SK-N-DZ (cell line): ENCODE results near the gene PPWD1. TPM values are rescaled to one million over a fixed set of nuclear protein-coding genes. Genes with fewer than 3 reads are reported as not detected.
A peak's percentile ranks its signal among the peaks of the same experiment; 100 is the strongest.
"Not testable (repeated sequence)": the region's sequence is repeated elsewhere in the genome, so short reads cannot be mapped to it uniquely, and the experiment has no call there.

Source experiments
- DNase-seq: peaks from one replicate; pipeline ENCODE4 v3.0.0-alpha.2; 2015; ENCODE audit warnings: low spot score
- polyA plus RNA-seq, 2 experiments: library from polyadenylated mRNA; depleted of rRNA; stranded (reverse); fragments of >200 nt; gene quantifications; 2 replicates each; pipeline ENCODE4 v1.2.3, GENCODE V29; 2014

PPWD1 gene
- 28.3 and 39.3 TPM in 2 replicates for polyA plus RNA-seq (2014; cell fraction: cytosol; rRNA removed)
- polyA plus RNA-seq (2014; cell fraction: nucleus; rRNA removed): 120 and 143 TPM in 2 replicates

DNA sequence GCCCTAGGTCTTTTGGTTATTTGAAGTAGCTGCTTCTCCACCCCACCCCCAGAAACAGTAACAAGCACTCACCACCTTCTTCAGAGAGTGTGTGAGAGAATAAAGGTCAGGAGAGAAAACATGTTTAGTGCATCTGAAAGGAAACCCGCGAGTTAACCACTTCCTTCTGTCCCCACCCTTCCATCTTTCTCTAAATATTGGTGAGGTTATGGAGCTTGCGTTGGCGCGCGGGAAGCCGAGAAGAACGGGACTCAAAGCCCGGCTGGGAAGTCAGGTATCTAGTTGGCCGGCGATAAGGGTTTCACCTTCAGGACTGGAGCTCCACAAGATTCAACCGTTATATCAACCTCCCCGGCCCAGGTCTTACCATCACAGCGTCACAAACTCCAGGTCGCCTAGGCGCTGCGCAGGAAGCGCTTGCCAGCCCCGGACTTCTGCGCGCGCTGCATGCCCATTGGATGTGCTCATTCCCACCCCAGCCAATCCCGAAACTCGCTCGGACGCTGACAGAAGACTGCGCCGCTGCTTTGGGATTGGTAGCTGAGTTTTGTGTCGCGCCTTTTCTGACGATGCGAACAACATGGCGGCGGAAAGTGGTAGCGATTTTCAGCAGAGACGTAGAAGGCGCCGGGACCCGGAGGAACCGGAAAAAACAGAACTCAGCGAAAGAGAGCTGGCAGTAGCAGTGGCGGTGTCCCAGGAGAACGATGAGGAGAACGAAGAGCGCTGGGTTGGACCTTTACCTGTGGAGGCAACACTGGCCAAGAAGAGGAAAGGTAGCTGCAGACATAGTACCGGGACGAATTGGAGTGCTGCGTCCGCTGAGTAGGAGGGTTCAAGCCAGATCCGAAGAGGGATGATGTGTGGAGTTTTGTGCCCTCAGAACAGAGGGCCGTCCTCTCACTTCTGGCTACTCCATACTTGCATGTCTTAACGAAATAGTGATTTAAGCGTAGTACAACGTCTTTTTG lies at the start of gene PPWD1, which contains the start of gene CENPK:
PPWD1 (plus strand) TSS at position 566 of the 971 bp plus-strand sequence; CDS start at position 581, 15 bp downstream.
CENPK (minus strand) TSS at position 438 of the 971 bp plus-strand sequence. CDS start 8,261 bp downstream, outside the sequence.
- peak; percentile 96 for DNase-seq

DNA sequence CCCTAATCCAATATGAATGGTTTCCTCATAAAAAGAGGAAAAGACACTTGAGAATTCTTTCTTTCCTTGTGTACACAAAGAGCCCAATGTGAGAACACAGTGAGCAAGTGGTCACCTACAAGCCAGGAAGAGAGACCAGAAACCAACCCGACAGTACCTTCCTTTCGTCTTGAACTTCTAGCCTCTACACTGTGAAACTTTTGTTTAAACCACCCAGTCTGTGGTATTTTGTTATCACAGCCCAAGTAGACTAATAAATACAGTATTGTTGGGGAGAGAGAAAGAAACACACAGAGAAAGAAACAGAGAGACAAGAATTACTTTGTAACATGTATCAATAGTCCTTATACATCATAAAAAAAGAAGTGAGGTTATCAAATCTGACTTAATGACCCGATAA lies 37.4 kb upstream of the PPWD1 start:
- no peak for DNase-seq

DNA sequence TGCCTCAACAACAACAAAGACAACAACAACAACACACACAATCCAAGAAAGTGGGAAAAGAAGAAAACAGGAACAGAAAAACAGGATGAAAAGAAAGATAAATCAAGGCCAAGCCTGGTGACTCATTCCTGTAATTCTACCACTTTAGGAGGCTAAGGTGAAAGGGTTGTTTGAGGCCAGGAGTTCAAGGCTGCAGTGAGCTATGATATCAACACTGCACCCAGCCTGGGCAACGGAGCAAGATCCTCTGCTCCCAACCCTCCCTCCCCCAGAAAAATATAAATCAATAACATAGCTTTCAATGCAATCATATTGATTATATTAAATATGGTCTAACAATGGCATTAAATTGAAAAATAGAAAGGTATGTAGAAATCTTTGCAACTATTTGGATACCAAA lies 32.2 kb upstream of the PPWD1 start:
- no peak for DNase-seq

DNA sequence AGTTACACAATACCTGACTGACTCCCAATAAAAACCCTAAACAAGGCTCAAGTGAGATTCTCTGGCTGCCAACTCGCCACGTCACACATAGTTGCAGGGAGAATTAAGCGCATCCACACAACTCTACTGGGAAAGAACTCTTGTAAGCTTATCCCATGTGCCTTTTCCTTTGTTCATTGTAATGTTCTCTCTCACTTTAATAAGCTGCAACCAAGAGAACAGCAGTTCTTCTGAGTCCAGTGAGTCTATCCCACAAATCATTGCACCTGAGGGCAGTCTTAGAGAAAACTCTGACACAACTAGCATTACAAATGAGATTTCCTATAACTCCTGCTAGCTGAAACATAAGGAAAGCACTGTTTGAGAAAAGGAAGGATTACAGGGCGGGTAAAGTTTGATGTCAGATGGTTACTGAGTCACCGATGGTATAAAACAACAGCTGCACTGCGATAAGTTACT lies 27.5 kb upstream of the PPWD1 start:
- DNase-seq: no peak

DNA sequence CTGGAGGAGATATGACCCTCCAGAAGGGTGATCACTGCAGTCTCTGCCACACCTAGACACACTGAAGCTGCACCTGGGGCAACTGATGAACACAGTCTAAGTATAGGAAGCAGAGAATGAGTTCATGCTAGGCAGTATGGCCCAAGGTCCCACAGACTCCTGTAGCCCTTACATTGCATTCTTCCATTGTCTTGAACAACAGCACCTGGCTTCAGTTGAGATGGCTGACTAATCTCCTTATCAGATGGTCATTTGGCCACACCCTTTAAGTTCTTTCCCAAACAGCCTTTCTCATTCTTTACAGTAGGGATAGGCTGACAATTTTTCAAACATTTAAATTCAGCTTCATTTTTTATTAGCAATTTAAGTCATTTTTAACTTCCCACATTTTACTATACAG lies 23.3 kb upstream of the PPWD1 start:
- no peak for DNase-seq

DNA sequence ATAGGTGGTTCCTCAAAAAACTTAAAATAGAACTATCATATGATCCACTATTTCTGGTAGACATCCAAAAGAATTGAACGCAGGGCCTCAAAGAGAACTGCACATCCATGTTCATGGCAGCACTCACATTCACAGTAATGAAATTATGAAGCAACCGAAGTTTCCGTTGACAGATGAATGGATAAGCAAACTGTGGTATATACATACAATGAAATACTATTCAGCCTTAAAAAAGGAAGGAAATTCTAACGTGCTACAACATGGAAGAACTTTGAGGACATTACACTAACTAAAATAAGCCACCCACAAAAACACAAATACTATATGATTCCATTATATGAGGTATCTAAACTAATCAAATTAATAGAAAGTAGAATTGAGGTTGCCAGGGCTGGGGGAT lies 18.6 kb upstream of the PPWD1 start:
- no peak for DNase-seq

DNA sequence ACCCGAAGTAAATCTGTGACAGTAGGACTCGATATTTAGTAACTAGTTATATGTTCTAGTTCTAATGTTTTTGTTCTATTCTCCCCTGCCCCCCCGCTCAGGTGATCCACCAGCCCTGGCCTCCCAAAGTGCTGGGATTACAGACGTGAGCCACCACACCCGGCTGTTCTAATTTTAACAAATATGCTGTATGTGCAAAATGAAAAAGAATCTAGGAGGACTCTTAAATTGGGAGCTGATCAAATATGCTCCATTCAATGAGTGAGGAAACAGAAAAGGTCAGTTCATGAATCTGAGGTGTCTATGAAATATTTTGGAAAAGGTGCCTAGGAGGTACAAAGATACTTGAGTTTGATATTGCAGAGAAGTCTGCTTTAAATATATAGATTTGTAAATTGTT lies 17.0 kb upstream of the PPWD1 start:
- DNase-seq: no peak

DNA sequence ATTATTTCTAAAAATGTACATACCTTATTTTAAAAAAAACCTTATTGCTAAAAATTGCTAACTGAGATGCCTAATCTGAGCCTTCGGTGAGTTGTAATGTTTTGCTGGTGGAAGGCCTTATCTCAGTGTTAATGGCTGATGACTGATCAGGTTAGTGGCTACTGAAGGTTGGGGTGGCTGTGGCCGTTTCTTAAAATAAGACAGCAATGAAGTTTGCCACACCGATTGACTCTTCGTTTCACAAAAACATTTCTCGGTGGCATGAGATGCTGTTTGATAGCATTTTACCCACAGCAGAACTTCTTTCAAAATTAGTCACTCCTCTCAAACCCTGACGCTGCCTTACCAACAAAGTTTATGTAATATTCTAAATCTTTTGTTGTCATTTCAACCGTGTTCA lies 14.8 kb upstream of the PPWD1 start:
- no peak for DNase-seq

DNA sequence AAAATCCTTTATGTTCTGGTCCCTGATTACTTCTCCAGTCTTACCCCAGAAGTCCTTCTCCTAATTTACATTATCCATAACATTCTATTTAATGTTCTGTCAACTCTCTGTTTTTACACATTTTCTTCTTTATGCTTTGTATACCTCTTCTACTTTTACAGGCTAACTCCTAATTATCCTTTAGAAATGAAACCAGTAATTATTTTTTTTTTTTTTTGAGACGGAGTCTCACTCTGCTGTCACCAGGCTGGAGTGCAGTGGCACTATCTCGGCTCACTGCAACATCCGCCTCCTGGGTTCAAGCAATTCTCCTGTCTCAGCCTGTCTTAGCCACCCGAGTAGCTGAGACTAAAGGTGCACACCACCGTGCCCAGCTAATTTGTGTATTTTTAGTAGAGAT lies 9.2 kb upstream of the PPWD1 start:
- no peak for DNase-seq

DNA sequence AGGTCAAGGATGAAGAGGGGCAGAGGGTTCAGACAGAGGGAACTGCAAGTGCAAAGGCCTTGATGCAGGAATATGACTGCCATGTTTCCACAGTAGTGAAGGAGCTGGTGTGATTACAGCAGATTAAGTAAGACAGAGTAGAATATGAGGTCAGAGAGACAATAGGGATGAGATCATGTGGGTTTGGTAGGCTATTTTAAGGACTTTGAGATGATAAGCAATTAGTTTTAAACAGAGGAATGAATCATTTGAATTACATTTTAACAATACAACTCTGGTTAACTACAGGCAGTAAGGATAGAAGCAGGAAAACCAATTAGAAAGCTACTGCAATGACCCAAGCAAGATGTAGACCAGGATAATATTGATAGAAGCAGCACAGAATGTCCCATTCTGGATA lies 7.8 kb upstream of the PPWD1 start:
- DNase-seq: no peak

DNA sequence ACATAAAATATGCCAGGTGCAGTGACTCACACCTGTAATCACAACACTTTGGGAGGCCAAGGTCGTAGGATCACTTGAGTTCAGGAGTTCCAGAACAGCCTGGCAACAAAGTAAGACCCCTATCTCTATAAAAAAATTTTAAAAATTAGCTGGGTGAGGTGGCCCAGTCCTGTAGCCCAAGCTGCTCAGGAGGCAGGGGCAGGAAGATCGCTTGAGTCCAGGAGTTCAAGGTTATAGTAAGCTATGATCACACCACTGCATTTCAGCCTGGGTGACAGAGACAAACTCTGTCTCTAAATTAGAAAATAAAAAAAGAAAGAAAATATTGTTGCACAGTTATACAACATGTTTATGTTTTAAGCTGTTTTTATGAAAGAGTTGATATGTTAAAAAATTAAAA lies 6.9 kb upstream of the PPWD1 start:
- no peak for DNase-seq

DNA sequence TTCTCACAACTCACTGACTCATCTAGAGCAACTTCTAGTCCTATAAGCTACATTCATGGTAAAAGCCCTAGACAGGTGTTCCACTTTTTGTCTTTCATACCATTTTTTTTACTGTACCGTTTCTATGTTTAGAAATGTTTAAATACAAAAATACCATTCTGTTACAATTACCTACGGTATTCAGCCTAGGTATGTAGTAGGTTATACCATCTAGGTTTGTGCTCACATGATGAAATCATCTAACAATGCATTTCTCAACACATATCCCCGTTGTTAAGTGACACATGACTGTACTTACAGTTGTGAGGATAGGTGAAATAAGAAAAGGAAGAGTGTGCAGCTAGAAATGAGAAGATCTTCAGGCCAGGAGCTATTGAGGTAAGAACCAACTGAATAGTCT lies 6.4 kb upstream of the PPWD1 start:
- DNase-seq: no peak

DNA sequence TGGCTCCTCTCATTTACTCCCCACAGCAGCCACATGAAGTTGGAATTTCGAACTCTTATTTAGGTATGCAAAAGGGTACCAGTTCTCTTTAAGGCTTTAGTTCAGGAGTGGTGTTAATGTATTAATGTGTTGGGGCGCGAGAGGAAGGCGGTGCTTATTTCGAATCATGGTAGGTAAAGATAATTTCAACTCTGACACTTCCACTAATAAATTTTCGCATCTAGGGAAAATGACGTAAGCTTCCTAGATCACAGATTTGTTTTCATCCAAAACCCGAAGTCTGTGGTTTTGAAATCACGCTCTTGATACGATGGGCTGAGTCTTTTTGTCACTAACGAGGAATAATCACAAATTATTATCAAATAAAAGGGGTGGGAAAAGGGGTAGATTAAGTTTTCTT lies 681 bp downstream of the PPWD1 start:
- DNase-seq: peak; percentile 6

DNA sequence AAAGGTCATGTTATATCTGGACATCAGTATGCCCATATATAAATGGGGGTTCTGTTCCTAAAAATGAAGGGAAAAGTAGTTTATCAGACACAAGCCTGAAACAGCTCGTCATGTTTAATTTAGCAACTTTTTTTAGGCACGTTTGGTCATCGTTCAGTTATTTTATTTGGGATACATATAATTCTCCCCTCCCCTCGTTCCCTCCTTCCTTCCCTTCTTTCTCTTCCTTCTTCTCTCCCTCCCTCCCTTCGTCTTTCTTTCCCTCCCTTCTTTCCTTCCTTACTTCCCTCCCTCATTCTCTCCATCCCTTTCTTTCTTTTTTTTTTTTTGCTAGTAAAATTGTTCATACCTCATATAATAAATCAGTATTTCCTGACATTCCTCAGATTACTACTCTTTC lies 3.4 kb downstream of the PPWD1 start:
- DNase-seq: no peak

DNA sequence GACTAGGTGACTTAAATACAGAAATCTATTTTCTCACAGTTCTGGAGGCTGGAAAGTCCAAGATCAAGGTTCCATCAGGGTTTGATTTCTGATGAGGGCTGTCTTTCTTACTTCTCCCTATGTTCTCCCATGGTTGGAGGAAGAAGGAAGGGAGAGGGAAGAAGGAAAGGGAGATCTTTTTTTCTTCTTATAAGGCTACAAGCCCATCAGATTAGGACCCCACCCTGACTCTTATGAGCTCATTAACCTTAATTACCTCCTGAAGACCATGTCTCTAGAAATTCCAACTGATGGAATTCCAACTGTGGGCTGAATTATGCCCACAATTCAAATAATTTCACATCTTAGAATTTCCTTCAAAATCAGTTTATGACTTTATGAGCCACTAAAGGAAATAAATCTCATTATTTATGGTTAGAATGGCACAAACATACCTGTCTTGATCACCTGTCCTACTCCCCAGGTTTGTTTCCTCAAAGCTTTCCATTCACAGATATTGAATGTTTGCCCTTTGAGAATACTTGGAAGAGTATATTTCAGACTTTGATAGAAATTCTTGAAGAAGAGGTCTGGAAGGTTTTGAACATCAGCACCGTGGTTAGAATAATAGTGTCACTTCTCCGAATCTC lies 7.6 kb downstream of the PPWD1 start:
- DNase-seq: no peak

DNA sequence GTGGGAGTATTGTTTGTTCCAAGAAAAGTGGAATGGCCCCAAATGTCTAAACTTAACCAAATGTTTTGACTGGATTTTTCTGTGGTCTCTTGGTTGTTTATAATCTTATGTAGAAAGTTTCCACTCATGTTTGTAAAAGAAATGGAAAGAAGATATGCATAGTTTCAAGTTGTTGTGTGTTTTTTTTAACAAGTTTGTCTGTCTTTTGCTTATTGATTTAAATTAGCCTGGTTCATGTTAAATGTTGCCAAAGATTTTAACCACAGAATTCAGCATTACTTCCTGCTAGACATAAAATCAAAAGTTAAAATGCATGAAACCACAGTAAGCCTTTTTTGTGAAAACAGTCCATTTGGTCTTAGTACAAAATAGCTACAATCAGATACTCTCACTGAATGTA lies 14.0 kb downstream of the PPWD1 start:
- no peak for DNase-seq

DNA sequence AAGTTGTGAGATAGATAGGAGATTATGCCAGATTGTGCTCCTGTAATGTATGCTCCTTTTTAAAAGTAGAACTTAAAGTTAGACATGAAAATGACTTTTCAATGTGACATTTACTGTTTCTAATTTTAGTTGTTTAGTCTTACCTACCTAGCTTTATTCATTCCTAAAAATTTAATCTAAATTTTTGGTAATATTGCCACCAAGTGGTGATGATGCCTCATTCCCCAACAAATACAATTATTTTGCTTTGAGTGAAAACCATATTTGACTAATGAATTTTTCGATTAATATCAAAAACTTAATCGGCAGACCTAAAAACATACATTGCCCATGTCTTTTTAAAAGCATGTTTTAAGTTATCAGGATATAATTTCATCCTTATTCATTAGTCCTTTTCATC lies 25.6 kb downstream of the PPWD1 start:
- no peak for DNase-seq

DNA sequence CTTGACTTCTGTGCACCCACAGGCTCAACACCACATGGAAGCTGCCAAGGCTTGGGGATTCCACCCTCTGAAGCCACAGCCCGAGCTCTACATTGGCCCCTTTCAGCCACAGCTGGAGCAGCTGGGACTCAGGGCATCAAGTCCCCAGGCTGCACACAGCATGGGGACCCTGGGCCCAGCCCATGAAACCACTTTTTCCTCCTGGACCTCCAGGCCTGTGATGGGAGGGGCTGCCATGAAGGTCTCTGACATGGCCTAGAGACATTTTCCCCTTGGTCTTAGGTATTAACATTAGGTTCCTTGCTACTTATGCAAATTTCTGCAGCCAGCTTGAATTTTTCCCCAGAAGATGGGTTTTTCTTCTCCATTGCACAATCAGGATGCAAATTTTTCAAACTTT lies 38.7 kb downstream of the PPWD1 start:
- DNase-seq: not testable (repeated sequence)

DNA sequence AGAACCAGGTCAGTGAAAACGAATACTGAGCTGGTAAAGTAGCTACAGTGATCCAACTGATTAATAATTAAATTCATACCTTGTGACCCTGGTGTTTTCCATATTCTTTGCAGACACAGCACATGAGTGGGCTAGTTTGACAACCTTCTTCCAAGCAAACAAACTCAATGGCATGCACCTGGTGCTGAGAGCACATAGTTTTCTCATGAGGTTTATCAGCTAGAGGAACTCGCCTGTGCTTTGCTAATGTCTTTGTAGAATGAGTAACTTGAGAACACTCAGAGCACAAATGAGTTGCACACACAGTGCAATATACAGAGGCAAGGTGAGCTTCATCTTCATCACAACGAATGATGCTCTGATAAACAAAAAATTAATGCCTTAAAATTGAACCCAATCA lies 48.4 kb downstream of the PPWD1 start:
- DNase-seq: no peak

DNA sequence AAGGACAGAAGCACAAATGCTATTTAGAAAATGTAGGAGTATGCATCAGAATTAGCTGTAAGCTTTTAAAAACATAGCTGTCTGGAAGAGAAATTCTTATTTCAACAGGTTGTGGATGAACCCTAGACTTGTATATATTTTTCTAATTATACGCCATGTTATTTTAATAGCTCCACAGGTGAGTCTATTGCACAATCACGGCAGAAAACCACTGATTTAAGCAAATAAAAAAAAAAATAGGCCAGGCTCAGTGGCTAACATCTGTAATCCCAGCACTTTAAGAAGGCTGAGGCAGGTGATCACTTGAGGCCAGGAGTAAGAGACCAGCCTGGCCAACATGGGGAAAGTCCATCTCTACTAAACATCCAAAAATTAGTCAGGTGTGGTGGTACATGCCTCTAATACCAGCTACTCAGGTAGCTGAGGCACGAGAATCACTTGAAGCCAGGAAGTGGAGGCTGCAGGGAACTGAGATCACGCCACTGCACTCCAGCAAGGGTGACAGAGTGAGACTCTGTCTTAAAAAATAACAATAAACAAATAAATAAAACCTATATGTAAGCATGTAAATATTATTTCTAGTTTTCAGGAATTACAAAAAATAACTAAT lies 49.3 kb downstream of the PPWD1 start:
- no peak for DNase-seq

DNA sequence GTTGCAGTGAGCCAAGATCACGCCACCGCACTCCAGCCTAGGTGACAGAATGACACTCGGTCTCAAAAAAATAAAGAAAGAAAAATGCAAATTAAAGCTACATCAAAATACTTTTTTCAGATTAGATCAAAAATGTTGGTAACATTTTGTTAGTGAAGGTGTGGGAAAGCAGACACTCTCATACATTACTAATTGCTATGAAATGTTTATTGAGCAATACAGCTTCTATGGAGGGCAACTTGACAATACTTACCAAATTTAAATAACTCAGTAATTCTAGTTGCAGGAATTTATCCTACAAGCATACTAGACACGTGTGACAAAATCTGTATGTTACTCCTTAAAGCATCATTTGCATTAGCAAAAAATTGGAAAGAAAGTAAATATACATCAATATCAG lies 56.9 kb downstream of the PPWD1 start:
- no peak for DNase-seq

DNA sequence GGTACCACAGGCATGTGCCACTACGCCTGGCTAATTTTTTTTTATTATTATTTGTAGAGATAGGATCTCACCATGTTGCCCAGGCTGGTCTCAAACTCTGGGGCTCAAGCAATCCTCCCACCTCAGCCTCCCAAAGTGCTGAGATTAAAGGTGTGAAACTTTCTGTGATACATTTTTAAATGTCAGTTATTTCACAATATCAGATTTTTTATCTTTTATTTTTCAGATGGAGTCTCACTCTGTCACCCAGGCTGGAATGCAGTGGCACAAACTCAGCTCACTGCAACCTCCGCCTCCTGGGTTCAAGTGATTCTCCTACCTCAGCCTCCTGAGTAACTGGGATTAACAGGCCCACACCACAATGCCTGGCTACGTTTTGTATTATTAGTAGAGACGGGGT lies 58.9 kb downstream of the PPWD1 start:
- DNase-seq: not testable (repeated sequence)
